Placental pericyte (primary cell): ENCODE results near the gene SLK. TPM values are rescaled to one million over a fixed set of nuclear protein-coding genes. Genes with fewer than 3 reads are reported as not detected.

Source experiments
- small RNA-seq: library from RNA; depleted of rRNA; stranded (forward); fragments of <200 nt; gene quantifications from one replicate; pipeline ENCODE3, GENCODE V24; 2012; ENCODE audit warnings: low replicate concordance
- total RNA-seq: library from RNA; depleted of rRNA; stranded (reverse); fragments of >200 nt; gene quantifications from 2 replicates; pipeline ENCODE4 v1.2.3, GENCODE V29; 2012

SLK gene
- total RNA-seq, result 59.0 and 59.3 TPM in 2 replicates

GRCh38 chr10:103966671-103967447, at the start of gene SLK:
Gene SLK, plus strand, starts transcription at chr10:103967140. Its CDS starts 606 bp downstream, at chr10:103967746.

GRCh38 chr10:103918053-103918846, 48.7 kb upstream of the SLK start, which contains the start of gene STN1:
Gene STN1, minus strand, starts transcription at chr10:103918184. Its CDS starts 590 bp downstream, at chr10:103917594.

Small RNA genes lying within 50 kb of the gene (small RNA-seq; reads per million reads assigned to genes)
- gene RN7SL524P, result not detected

Other genes with a start within 250 kb of the SLK start
- 57.3 and 58.6 TPM in 2 replicates for gene SH3PXD2A, start 111.6 kb upstream of the SLK start, total RNA-seq
- gene STN1, start 49.0 kb upstream of the SLK start, total RNA-seq, result 15.1 and 36.2 TPM in 2 replicates
- under 0.01 and 1.1 TPM in 2 replicates for gene COL17A1, start 118.7 kb downstream of the SLK start, total RNA-seq
- gene SFR1, start 155.0 kb downstream of the SLK start, total RNA-seq, result 5.9 and 15.3 TPM in 2 replicates